Adrenal gland (tissue), 5 donors: ENCODE data around the gene MDFI.

Experiments used
- POLR2A ChIP-seq, 2 donors: fragments of 450-650 bp; IDR thresholded peaks; one replicate each; pipeline ENCODE4 v1.6.1; 2017; ENCODE audit warnings: antibody characterized with exemption in 2 of 2, mild to moderate bottlenecking in 2 of 2, moderate library complexity in 1 of 2
- TF ChIP-seq, protein P1 (sequence below), 6 experiments: fragments of 450-650 bp in 4 of 6; fragments of 200-600 bp in 2 of 6; sonication (generic) in 1 of 6; IDR thresholded peaks; 1 replicate in 5 of 6; 2 replicates in 1 of 6; pipeline versions ENCODE4 v1.5.1 to v1.8.0; 2016 to 2021; ENCODE audit warnings: antibody characterized with exemption in 6 of 6, mild to moderate bottlenecking in 2 of 6, moderate library complexity in 1 of 6
- donor health status: DM: no; HTN: no; CAD: no.

DNA sequence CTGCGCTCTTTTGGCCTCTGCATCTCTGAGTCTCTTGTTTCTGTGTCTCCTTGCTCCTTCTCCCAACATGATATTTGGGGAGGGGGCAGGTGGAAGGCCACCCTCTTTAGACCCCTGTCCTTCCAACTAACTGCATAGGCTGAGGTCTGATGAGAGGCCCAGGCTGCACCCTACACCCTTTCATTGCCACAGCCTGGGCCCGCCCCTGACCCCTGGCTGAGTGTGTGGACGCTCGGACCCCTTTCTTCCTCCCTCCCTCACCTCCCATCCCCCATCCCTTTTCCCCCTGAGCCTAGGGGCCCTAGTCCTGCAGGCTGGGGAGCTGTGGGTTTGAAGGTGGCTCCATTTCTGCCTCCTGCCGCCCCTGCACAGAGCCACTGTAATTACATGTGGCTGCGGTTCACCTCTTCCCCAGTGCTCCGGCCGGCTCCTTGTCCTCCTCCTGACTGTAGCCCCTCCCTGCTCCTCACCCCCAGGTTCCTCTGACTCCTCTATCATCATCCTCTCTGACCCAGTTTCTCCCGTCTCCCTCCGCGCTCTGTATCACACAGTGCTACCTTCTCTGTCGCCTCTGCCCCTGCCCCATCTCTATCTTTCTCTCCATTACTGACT is 6.8 kb downstream of the MDFI start:
- TF ChIP-seq, protein P1, sequence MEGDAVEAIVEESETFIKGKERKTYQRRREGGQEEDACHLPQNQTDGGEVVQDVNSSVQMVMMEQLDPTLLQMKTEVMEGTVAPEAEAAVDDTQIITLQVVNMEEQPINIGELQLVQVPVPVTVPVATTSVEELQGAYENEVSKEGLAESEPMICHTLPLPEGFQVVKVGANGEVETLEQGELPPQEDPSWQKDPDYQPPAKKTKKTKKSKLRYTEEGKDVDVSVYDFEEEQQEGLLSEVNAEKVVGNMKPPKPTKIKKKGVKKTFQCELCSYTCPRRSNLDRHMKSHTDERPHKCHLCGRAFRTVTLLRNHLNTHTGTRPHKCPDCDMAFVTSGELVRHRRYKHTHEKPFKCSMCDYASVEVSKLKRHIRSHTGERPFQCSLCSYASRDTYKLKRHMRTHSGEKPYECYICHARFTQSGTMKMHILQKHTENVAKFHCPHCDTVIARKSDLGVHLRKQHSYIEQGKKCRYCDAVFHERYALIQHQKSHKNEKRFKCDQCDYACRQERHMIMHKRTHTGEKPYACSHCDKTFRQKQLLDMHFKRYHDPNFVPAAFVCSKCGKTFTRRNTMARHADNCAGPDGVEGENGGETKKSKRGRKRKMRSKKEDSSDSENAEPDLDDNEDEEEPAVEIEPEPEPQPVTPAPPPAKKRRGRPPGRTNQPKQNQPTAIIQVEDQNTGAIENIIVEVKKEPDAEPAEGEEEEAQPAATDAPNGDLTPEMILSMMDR (IDR thresholded peaks at IDR 0.05), result no peak
- no peak for TF ChIP-seq POLR2A (IDR thresholded peaks at IDR 0.05)
